CD1c-positive myeloid dendritic cell (primary cell): ENCODE results near the gene FBXL15.
A peak's percentile ranks its signal among the peaks of the same experiment; 100 is the strongest.

ENCODE experiments used
- DNase-seq: peaks from one replicate; pipeline ENCODE4 v3.0.0-alpha.2; 2016; ENCODE audit errors: extremely low spot score

FBXL15 gene

GRCh38 chr10:102454662-102455487, 34.2 kb downstream of the FBXL15 start:
- DNase-seq = peak; percentile 17

GRCh38 chr10:102455893-102456471, 35.3 kb downstream of the FBXL15 start:
- DNase-seq = peak; percentile 72

GRCh38 chr10:102457591-102458150, 37.0 kb downstream of the FBXL15 start:
- DNase-seq = no peak

GRCh38 chr10:102458656-102459055, 38.0 kb downstream of the FBXL15 start:
- no peak for DNase-seq

- peak; percentile 2 for DNase-seq
These were observed 40.2 kb downstream of the FBXL15 start for GRCh38 chr10:102460836-102461186.

GRCh38 chr10:102461187-102462054, 40.8 kb downstream of the FBXL15 start:
- peak; percentile 94 for DNase-seq

GRCh38 chr10:102462512-102463054, 41.9 kb downstream of the FBXL15 start:
- no peak for DNase-seq

- no peak for DNase-seq
These were observed 43.3 kb downstream of the FBXL15 start for GRCh38 chr10:102463983-102464382.

- no peak for DNase-seq
These were observed 44.8 kb downstream of the FBXL15 start for GRCh38 chr10:102465466-102465865.

- DNase-seq = no peak
These were observed 46.7 kb downstream of the FBXL15 start for GRCh38 chr10:102467318-102467717.

- DNase-seq = peak; percentile 67
These were observed 47.4 kb downstream of the FBXL15 start for GRCh38 chr10:102467971-102468438.

- DNase-seq = no peak
These were observed 48.0 kb downstream of the FBXL15 start for GRCh38 chr10:102468683-102469082.

- no peak for DNase-seq
These were observed 50.2 kb downstream of the FBXL15 start for GRCh38 chr10:102470579-102471546.
